H9 (cell line): Measurements from ENCODE around the gene SDK1. TPM values are rescaled to one million over a fixed set of nuclear protein-coding genes. Genes with fewer than 3 reads are reported as not detected.

Source experiments
- DNase-seq: peaks from one replicate; pipeline ENCODE4 v3.0.0-alpha.2; 2017
- H2AFZ ChIP-seq: one replicate; pipeline ENCODE4 v1.6.1; 2013; ENCODE audit warnings: mild to moderate bottlenecking, low read length, control low read depth, moderate library complexity
- H2AK5ac ChIP-seq: 2 replicates; pipeline ENCODE4 v1.6.1; 2013; ENCODE audit warnings: low read length, control low read depth, mixed read lengths; ENCODE audit not compliant: insufficient read length
- H2BK120ac ChIP-seq: one replicate; pipeline ENCODE4 v1.6.1; 2013; ENCODE audit warnings: low read depth, mild to moderate bottlenecking, low read length, control low read depth, inconsistent platforms; ENCODE audit not compliant: poor library complexity, severe bottlenecking
- H2BK12ac ChIP-seq: 2 replicates; pipeline ENCODE4 v1.6.1; 2013; ENCODE audit warnings: low read length, control low read depth, mixed read lengths, low read depth; ENCODE audit not compliant: insufficient read length
- H2BK15ac ChIP-seq: 2 replicates; pipeline ENCODE4 v1.6.1; 2013; ENCODE audit warnings: low read depth, low read length, control low read depth
- H2BK20ac ChIP-seq: one replicate; pipeline ENCODE4 v1.6.1; 2013; ENCODE audit warnings: low read depth, mild to moderate bottlenecking, low read length, control low read depth, inconsistent platforms; ENCODE audit not compliant: poor library complexity, severe bottlenecking
- H2BK5ac ChIP-seq: 2 replicates; pipeline ENCODE4 v1.6.1; 2013; ENCODE audit warnings: low read length, control low read depth, mixed read lengths; ENCODE audit not compliant: insufficient read length
- H3K14ac ChIP-seq: 2 replicates; pipeline ENCODE4 v1.6.1; 2013; ENCODE audit warnings: low read length, control low read depth; ENCODE audit not compliant: insufficient read depth
- H3K18ac ChIP-seq: 2 replicates; pipeline ENCODE4 v1.6.1; 2013; ENCODE audit warnings: low read depth, mild to moderate bottlenecking, mixed read lengths, low read length, control low read depth; ENCODE audit not compliant: insufficient read length
- H3K23ac ChIP-seq: 2 replicates; pipeline ENCODE4 v1.6.1; 2013; ENCODE audit warnings: low read length, control low read depth, mixed read lengths, low read depth; ENCODE audit not compliant: insufficient read length
- H3K23me2 ChIP-seq: 2 replicates; pipeline ENCODE4 v1.6.1; 2013; ENCODE audit warnings: low read depth, mild to moderate bottlenecking, mixed read lengths, low read length, control low read depth; ENCODE audit not compliant: insufficient read length, poor library complexity, severe bottlenecking
- H3K27ac ChIP-seq: 2 replicates; pipeline ENCODE4 v1.5.1; 2013; ENCODE audit warnings: low read length, control low read depth, mixed read lengths, low read depth; ENCODE audit not compliant: insufficient read length
- H3K27me3 ChIP-seq: 2 replicates; pipeline ENCODE4 v1.6.1; 2013; ENCODE audit warnings: low read length, control low read depth, inconsistent platforms; ENCODE audit not compliant: insufficient read depth
- H3K4ac ChIP-seq: 2 replicates; pipeline ENCODE4 v1.6.1; 2013; ENCODE audit warnings: low read depth, mild to moderate bottlenecking, control low read depth, inconsistent platforms, low read length, moderate library complexity
- H3K4me1 ChIP-seq: 2 replicates; pipeline ENCODE4 v1.6.1; 2013; ENCODE audit warnings: low read length, control low read depth, inconsistent platforms; ENCODE audit not compliant: insufficient read depth
- H3K4me2 ChIP-seq: 2 replicates; pipeline ENCODE4 v1.6.1; 2013; ENCODE audit warnings: low read length, control low read depth, mixed read lengths; ENCODE audit not compliant: insufficient read length, insufficient read depth
- H3K56ac ChIP-seq: 2 replicates; pipeline ENCODE4 v1.6.1; 2013; ENCODE audit warnings: low read depth, mild to moderate bottlenecking, mixed read lengths, low read length, control low read depth; ENCODE audit not compliant: insufficient read length
- H3K79me1 ChIP-seq: 2 replicates; pipeline ENCODE4 v1.6.1; 2013; ENCODE audit warnings: low read depth, mild to moderate bottlenecking, moderate library complexity, low read length, control low read depth, inconsistent platforms; ENCODE audit not compliant: insufficient read depth, poor library complexity, severe bottlenecking
- H3K79me2 ChIP-seq: 2 replicates; pipeline ENCODE4 v1.6.1; 2013; ENCODE audit warnings: low read length, control low read depth, inconsistent platforms; ENCODE audit not compliant: insufficient read depth
- H3K9ac ChIP-seq: 2 replicates; pipeline ENCODE4 v1.6.1; 2013; ENCODE audit warnings: low read length, control low read depth, mixed read lengths; ENCODE audit not compliant: insufficient read length; ENCODE audit errors: extremely low read depth
- H3K9me3 ChIP-seq: one replicate; pipeline ENCODE4 v1.6.1; 2013; ENCODE audit warnings: low read depth, low read length, inconsistent platforms; ENCODE audit not compliant: control insufficient read depth
- H3T11ph ChIP-seq: one replicate; pipeline ENCODE4 v1.6.1; 2013; ENCODE audit warnings: mild to moderate bottlenecking, low read length, control low read depth, inconsistent platforms
- H4K20me1 ChIP-seq: one replicate; pipeline ENCODE4 v1.6.1; 2013; ENCODE audit not compliant: control insufficient read depth, insufficient read length, insufficient read depth
- H4K5ac ChIP-seq: 2 replicates; pipeline ENCODE4 v1.6.1; 2013; ENCODE audit warnings: low read depth, mild to moderate bottlenecking, mixed read lengths, low read length, control low read depth; ENCODE audit not compliant: insufficient read length
- H4K8ac ChIP-seq: replicated peaks from 2 replicates; pipeline ENCODE4 v1.6.1; 2013; ENCODE audit warnings: low read length, control low read depth, mixed read lengths, low read depth; ENCODE audit not compliant: insufficient read length
- H4K91ac ChIP-seq: 2 replicates; pipeline ENCODE4 v1.6.1; 2013; ENCODE audit warnings: low read depth, mild to moderate bottlenecking, moderate library complexity, mixed read lengths, low read length, control low read depth; ENCODE audit not compliant: insufficient read length
- H3K27ac Mint-ChIP-seq, 3 experiments: 2 replicates in 2 of 3; 3 replicates in 1 of 3; pipeline ENCODE4 v1.8.0; 2020 to 2021; ENCODE audit warnings: mixed read lengths in 3 of 3, mild to moderate bottlenecking in 1 of 3, moderate library complexity in 1 of 3
- H3K27me3 Mint-ChIP-seq: 2 replicates; pipeline ENCODE4 v1.8.0; 2021; ENCODE audit warnings: low read depth, mild to moderate bottlenecking, moderate library complexity, mixed read lengths
- H3K36me3 Mint-ChIP-seq, 3 experiments: 2 replicates in 2 of 3; 3 replicates in 1 of 3; pipeline ENCODE4 v1.8.0; 2020 to 2021; ENCODE audit warnings: low read depth in 3 of 3, mixed read lengths in 3 of 3; ENCODE audit not compliant: insufficient read depth in 1 of 3
- H3K4me1 Mint-ChIP-seq, 2 experiments: 2 replicates each; pipeline ENCODE4 v1.8.0; 2020; ENCODE audit warnings: mixed read lengths in 2 of 2
- H3K4me3 Mint-ChIP-seq, 2 experiments: 2 replicates in 1 of 2; 3 replicates in 1 of 2; pipeline ENCODE4 v1.8.0; 2020 to 2021; ENCODE audit warnings: mild to moderate bottlenecking in 2 of 2, mixed read lengths in 2 of 2, moderate library complexity in 1 of 2
- H3K9me3 Mint-ChIP-seq, 2 experiments: 2 replicates in 1 of 2; 3 replicates in 1 of 2; pipeline ENCODE4 v1.8.0; 2020; ENCODE audit warnings: mild to moderate bottlenecking in 2 of 2, mixed read lengths in 2 of 2, moderate library complexity in 1 of 2
- CTCF ChIP-seq: fragments of 200-600 bp; sonication (generic); conservative IDR thresholded peaks from 3 replicates; pipeline ENCODE4 v1.8.0; 2021; ENCODE audit warnings: antibody characterized with exemption, mild to moderate bottlenecking
- WGBS: extraction: QIAGEN DNeasy Blood & Tissue Kit; methylation state at CpG from one replicate; pipeline ENCODE4 v1.1.7; 2013; ENCODE audit warnings: missing lambda C conversion rate, low lambda C conversion rate, mixed read lengths; ENCODE audit not compliant: insufficient read length; ENCODE audit errors: extremely low coverage; 5-methylcytosine and 5-hydroxymethylcytosine counted together
- total RNA-seq: library from RNA; stranded (reverse); gene quantifications from 2 replicates; pipeline ENCODE4 v1.2.1, GENCODE V29; 2021

Gene SDK1
- total RNA-seq, 1 experiment from 2014 or later: 8.7 TPM

GRCh38 chr7:3578399-3578798 lies 277.3 kb downstream of the SDK1 start:
- Mint-ChIP-seq H3K36me3 (peaks cover 25 to 44% (median 26%) of the 10 kb centered on the region in 3 experiments), H3K27ac (no peak overlapping the region), H3K9me3 (peaks cover 41 to 42% of the 10 kb centered on the region in 2 experiments), H3K4me3 (no peak overlapping the region), H3K4me1 (peaks cover 4 to 7% of the 10 kb centered on the region in 2 experiments), H3K27me3 (no peaks in the 10 kb centered on the region)
- no peak overlapping the region for H2BK5ac ChIP-seq
- H3K18ac ChIP-seq: no peak overlapping the region
- no peak overlapping the region for H2AK5ac ChIP-seq
- H2BK120ac ChIP-seq: no peak overlapping the region
- no peak overlapping the region for H4K8ac ChIP-seq
- H3K9ac ChIP-seq: no peak overlapping the region
- no peak overlapping the region for H2BK20ac ChIP-seq
- H3K23ac ChIP-seq: no peak overlapping the region
- no peak overlapping the region for H3T11ph ChIP-seq
- H3K4me1 ChIP-seq: peaks cover 2% of the 10 kb centered on the region
- DNase-seq: no peak
- no peak overlapping the region for H4K91ac ChIP-seq
- H3K4me2 ChIP-seq: no peak overlapping the region
- WGBS: no CpG with 5 or more reads among the region's 6 CpGs
- no peaks in the 10 kb centered on the region for H3K79me2 ChIP-seq
- H2BK12ac ChIP-seq: no peak overlapping the region
- TF ChIP-seq CTCF: no peak
- H3K9me3 ChIP-seq: no peaks in the 10 kb centered on the region
- no peak overlapping the region for H2BK15ac ChIP-seq
- no peak overlapping the region for H4K5ac ChIP-seq
- H2AFZ ChIP-seq: no peak overlapping the region
- H3K56ac ChIP-seq: no peak overlapping the region
- H3K27me3 ChIP-seq: no peaks in the 10 kb centered on the region
- no peak overlapping the region for H3K14ac ChIP-seq
- H3K4ac ChIP-seq: no peak overlapping the region
- H3K79me1 ChIP-seq: no peaks in the 10 kb centered on the region
- H3K23me2 ChIP-seq: no peaks in the 10 kb centered on the region
- no peaks in the 10 kb centered on the region for H4K20me1 ChIP-seq
- H3K27ac ChIP-seq: no peak overlapping the region
